Esophagus squamous epithelium (tissue), 4 donors: ENCODE measurements around the gene ALDH18A1.

ENCODE experiments used
- CTCF ChIP-seq, 6 experiments: fragments of 450-650 bp in 4 of 6; fragments of 200-600 bp in 2 of 6; sonication (generic) in 2 of 6; IDR thresholded peaks; one replicate each; pipeline ENCODE4 v1.5.1; 2016 to 2019; ENCODE audit warnings: antibody characterized with exemption in 6 of 6, mild to moderate bottlenecking in 4 of 6, moderate library complexity in 4 of 6
- POLR2A ChIP-seq, 4 donors: fragments of 450-650 bp; IDR thresholded peaks; one replicate each; pipeline ENCODE4 v1.6.1; 2017; ENCODE audit warnings: antibody characterized with exemption in 4 of 4, mild to moderate bottlenecking in 4 of 4, moderate library complexity in 3 of 4

- TF ChIP-seq CTCF (IDR thresholded peaks at IDR 0.05) (no peak), POLR2A (IDR thresholded peaks at IDR 0.05) (no peak)
Measured at GRCh38 chr10:95588025-95588424, 68.5 kb downstream of the ALDH18A1 start.
